Stimulated activated CD4-positive, alpha-beta T cell treated with anti-CD3 and anti-CD28 coated beads, Interleukin-15, amount 100 ng/mL, for 24 hours (primary cell): Measurements from ENCODE around the gene CHST11.

ENCODE experiments used
- DNase-seq: peaks from one replicate; pipeline ENCODE4 v3.0.0-alpha.2; 2020

The CHST11 gene

GRCh38 chr12:104702565-104703139, 245.9 kb downstream of the CHST11 start:
- DNase-seq, result no peak

DNA sequence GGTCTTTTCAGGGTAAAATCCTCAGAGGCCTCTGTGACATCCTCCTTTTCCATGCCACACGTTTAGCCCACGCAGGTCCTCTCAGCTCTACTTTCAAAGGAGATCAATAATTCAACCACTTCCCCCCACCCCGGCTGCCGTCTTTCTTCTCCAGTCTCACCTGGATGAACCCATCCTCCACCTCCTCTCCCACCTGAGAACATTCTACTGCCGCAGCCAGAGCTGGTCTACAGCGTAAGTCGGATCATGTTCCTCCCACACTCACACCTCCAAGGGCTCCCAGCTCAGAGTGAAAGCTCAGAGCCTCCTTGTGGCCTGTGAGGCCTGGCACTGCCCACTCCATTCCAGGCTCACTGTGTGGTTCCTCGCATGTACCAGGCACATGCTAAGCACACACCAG, 246.6 kb downstream of the CHST11 start:
- DNase-seq, result no peak

GRCh38 chr12:104704224-104704779, 247.6 kb downstream of the CHST11 start:
- DNase-seq, result no peak

DNA sequence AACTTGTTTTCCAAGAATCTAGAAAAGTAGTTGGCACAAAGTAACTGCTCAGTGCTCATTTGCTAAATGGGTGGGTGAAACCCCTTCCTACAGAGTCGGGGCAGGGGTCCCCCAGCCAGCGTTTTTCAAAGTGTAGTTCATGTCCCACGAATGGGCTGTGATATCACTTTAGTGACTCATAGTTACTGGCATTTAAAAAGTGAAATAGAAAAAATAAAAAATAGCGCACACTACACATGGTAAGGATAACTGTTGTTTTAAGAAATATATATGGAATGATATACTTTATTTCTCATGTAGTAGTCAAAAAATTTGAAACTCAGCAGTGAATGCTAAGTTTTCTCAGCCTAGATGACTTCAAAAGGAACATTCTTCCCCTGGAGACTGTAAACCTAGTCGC, 250.4 kb downstream of the CHST11 start:
- DNase-seq, result no peak

- no peak for DNase-seq
These were observed 251.2 kb downstream of the CHST11 start for GRCh38 chr12:104707794-104708558.

DNA sequence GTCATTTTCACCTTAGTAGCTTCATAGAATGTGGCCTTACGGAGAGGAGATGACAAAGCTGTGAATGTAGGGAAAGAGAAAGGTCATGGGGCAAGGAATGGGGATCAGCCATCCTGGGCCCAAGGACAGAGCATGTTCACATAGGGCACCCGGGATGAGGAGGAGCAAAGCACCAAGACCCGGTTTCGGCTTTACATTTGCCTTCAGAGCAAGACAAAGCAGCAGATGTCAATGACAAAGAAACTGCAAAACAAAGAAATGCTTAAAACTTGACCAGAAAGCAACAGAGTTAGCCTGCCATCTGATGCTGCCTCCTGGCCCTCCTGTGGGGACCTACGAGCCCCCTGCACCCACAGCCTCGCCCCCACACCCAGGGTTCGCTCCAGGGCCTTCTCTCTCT, 252.1 kb downstream of the CHST11 start:
- DNase-seq, result no peak

DNA sequence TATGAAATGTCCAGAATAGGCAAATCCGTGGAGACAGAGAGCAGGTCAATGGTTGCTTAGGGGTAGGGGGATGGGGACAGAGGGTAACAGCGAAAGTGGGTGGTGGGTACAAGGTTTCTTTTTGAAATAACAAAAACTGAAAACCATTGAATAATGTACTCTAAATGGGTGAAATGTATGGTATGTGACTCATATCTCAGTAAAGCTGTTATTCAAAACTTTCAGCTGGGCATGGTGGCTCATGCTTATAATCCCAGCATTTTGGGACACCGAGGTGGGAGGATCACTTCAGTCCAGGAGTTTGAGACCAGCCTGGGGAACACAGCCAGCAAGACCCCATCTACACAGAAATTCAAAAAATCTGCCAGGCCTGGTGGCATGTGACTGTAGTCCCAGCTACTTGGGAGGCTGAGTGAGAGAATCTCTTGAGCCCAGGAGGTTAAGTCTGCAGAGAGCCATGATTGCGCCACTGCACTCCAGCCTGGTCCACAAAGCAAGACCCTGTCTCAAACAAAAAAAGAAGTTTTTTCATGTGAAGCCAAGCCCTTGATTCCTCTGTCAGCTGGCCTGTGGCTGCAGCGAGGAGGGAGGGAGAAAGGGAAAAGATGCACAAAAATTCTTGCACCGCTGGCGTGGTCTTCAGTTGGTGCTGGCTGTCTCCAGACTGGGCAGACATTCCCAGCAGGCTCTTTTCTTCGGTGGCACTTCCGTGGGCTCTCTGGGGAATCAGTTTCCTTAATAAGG, 253.1 kb downstream of the CHST11 start:
- no peak for DNase-seq

DNA sequence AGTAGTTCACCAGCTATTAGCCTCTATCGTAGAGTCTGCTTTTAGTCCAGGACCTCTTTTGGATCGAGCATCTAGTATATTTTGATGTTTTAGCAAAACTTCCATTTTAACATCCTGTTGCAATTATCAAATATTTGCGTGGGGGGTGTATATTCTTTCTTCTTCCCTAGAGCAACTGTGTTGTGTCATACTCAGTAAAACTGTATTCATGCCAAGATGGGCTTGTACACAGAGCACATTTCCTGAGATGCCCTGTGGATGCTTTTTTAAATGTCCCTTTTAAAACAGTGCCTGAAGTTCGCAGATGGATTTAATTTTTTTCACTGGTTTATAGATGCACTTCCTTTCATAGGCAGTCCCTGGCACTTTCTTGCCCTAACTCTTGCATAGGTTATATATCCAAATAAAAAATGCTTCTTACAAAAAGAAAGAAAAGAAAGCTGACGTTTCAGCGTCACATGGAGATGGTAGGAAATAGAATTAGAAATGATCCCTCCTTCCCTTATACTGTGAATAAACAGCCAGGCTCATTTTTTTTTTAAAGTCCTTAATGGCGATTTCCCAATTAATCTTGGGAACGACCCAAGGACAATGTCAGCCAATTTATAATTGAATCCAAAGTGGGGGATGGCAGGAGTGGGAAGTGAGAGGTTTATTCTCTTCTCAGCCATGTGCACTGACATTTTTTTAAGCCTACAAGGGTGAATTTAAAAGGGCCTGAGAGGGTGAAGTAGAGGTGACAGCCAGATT, 254.4 kb downstream of the CHST11 start:
- no peak for DNase-seq

DNA sequence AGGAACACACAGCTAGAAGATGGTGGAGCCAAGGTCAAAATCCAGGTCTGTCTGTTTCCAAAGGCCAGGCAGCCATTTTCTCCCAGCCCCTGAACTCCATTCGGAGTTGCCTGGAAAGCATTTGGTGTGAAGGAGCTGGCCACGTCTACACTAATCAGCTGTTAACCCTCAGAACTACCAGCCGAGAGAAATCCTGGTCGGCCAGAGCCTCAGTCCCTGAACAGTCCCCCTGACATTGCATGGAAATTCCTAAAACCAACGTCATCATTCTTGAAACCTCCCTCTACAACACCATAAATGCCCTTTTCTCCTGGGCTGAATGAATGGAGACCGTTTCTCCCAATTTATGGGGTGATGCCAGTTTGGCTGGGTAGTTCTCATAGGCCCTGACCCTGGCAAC, 255.7 kb downstream of the CHST11 start:
- DNase-seq, result no peak

DNA sequence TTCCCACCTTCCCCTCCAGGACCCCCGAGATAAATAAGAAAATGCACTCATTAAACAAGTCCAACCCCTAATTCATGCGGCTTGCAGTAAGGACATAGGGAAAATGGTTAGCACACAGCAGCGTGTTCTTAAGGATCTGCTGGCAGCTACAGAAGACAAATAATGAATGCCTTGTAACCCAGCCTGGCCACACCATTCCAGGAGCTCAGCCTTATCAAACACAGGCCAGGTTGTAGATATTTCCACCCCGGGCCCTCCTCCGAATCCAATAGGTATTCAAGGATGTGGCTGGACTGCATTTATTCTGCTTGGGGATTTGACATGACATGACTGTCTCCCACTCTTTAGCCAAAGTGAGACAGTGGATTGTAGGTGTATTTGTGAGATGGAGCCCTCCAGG, 256.2 kb downstream of the CHST11 start:
- DNase-seq, result no peak

DNA sequence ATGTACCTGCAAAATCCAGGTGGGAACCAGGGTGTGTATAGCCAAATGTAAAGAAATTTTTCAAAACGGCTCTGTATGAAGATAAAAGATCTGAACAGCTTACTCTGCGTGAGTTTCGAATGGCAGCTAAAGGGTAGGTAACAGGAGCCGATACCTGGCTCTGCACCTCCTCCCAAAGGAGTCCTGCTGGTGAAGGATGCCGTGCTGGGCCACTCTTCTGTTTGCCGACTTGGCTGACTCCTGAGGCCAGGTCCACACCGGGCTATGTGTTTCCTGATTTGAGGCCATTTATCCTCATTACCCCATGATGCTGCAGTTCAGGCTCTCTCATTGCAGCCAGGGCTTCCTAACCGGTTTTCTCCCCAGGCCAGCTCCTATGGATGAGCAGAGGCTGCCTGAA, 256.7 kb downstream of the CHST11 start:
- DNase-seq, result no peak

DNA sequence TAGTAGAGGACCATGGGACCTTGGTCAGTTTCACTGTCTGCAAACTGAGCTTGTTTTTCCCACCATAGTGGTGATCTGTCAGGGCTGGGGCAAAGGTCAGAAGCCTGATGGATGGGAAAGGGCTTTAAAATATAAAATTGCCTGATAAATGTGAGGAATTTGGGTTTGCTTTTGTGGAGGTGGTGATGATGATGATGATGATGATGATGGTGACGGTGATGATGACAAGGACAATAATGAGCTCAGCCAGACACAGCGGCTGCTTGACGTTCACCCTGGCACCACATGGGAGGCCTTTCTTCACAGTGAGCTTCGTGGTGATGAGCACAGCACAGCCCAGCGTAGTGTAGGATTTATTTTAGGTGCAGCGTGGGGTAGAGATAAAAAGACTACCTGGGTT, 257.6 kb downstream of the CHST11 start:
- DNase-seq, result no peak

DNA sequence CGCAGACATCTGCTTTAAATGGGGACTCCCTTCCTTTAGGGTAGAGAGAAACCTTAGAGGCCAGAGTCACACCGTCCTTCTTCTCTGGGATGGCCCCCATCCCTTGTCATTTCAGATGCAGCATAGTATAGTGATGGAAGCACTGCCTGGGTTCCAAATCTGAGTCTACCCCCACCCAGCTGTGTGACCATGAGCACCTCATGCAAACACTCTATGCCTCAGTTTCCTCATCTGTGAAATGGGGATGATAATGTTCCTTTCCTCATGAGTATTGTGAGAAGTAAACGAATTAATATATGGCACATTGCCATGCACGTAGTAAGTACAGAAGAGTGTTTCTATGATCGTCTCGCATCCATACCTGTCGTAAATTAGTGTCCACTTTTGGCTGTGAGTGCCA, 259.4 kb downstream of the CHST11 start:
- DNase-seq, result no peak

GRCh38 chr12:104718304-104718929, 261.7 kb downstream of the CHST11 start:
- DNase-seq, result no peak

DNA sequence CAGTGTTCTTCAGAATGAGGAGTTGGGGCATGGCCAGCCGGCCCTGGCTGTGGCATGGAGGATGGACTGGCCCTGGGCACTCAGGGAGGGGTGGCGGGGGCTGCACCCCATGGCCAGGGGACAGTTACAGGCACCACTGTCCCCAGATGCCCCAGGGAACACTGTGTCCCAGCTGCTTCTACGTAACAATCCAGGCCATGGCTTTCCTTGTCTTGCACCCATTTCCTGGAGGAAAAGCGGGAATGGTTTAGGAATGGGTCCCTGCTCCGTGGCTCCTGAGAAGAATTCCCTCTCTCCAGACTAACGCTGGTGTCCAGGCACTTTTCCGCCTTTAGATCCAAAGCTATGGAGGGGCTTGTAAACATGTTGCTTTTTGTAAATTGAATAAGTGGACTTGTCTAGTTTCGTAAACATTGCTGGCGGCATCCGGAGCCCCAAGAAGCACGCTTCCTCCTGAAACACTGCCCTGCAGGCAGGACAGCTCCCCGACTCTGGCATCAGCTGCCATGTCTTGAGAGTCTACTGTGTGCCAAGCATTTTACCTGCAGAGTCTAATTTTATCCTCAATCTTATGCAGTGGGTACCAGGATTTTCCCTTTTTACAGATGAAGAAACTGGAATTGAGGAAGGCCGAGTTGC, 263.1 kb downstream of the CHST11 start:
- DNase-seq, result no peak

DNA sequence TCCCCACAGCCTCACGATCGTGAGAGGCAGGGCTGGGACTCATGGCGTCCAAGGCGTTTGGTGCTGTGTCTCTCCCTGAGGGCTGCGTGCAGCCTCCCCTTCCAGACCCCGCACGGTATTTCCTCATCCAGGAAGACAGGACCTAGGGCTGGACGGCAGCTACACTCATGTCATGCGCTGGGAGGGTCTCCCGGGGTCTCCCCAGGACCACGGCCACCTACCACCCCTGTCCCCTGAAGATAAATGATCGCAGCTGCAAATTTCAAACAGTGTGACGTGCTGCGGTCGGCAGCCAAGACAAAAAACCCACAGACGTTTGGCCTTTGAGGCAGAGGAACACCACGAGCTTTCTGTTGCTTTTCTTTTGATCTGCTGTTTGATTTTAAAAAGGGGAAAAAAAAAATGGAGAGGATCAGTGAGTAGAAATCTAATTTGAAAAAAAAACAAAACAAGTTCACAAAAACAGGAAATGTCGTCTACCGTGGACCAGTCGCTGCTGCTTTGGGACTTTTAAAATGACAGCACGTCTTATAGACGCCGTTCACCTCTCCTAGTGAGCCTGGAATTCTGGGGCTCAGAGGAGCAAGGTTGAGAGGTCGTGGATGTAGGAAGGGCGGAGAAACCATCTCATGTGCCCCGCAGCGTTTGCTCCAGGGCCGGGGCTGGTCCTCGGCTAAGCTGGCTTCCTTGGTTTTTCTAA, 263.7 kb downstream of the CHST11 start:
- peak; percentile 66 for DNase-seq

DNA sequence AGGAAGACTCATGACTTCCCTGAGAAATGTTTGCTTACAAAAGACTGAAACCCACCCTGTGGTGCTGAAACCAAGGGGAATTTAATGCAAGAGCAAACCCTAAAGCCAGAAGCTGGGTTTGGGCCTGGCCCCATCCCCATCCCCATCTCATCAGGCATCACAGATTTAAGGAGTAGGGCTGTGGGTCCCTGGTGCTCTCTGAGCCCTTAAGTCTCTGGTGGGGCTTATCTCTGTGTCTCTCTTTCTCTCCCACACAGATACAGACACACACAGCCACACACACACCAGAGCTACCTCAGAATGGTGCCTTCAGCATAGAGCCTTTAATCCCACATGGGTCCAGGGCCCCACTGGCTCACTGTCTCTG, 264.3 kb downstream of the CHST11 start:
- no peak for DNase-seq

DNA sequence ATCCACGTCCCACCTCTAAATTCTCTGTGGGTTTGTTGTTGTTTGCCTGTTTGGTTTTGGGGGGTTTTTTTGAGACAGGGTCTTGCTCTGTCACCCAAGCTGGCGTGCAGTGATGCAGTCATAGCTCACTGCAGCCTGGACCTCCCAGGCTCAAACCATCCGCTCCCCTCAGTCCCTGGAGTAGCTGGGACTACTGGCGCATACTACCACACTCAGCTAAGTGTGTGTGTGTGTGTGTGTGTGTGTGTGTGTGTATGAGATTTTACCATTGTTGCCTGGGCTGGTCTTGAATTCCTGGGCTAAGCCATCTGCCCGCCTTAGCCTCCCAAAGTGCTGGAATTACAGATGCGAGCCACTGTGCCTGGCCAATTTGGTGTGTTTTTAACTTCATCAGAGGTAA, 265.2 kb downstream of the CHST11 start:
- DNase-seq, result no peak

DNA sequence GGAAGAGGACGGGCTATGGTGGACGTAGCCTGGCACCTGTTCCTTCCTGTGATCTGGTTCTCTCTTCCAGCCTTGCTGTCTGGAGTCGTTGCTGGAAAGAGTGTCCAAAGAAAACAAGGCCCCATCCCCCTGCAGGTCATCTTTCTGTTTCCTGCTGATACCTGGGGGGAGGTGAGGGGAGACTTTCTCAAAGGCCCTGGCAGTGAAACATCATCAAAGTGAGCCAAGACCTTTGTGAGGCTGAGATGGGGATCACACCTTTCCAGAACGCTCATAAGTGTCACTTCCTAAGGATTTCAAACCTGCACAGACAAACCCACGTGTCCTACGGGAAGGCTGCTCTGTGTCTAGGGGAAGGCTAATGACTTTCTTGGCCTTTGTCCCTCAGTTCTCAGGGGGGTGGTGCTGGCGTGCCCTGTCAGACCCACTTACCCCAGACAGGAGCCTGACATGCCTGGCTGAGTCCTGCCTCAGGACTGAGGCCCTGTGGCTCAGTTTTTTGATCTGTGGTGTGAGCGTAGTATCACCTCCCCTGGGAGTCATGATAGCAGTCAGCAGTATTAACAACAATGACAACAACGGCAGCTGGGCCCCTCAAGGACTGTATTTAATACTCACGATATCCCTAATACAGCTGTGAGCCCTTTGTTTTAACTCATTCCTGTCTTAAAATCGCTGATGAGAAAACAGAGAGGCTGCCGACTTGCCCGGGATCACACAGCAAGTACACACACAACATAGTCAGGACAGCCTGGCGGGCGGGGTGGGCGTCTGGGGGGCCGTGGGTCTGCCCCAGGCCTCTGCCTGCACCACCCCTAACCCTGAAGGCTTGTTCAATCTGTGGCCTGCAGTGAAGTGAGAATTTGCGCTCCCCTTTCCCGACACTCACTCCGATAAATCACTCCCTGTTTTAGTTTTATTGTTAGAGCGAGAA, 266.1 kb downstream of the CHST11 start:
- DNase-seq, result no peak

DNA sequence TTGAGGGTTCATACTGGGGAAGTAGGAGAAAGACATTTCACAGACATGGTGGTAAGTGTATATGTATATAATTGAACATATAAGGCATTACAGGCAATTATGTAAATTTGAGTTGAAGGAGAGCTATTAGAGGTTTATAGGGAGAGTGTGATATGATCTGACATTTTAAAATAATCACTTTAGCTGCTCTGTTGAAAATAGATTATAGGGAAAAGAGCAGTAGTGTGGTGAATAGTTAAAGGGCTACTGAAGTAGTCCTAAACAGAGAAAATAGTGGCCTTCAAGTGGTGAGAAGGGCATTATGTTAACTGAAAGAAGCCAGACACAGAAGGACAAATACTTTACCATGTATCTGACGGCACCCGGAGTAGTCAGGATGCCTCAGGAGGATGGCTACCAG, 267.1 kb downstream of the CHST11 start:
- DNase-seq, result no peak
